Kidney (tissue), 14 donors: ENCODE results near the gene ANKRD29. TPM values are rescaled to one million over a fixed set of nuclear protein-coding genes. Genes with fewer than 3 reads are reported as not detected.
"Not testable (repeated sequence)": the region's sequence is repeated elsewhere in the genome, so short reads cannot be mapped to it uniquely, and the experiment has no call there.

Experiments
- DNase-seq, 5 donors: peaks; one replicate each; pipeline ENCODE4 v3.0.0-alpha.2; 2013 to 2020
- FAIRE-seq: peaks from 2 replicates; lab custom pipeline; 2012; peaks lifted over from hg19 to GRCh38; lab: Jason Lieb, UNC
- H3K27ac ChIP-seq, 2 donors: one replicate each; pipeline ENCODE4 v1.7.0; 2013; ENCODE audit warnings: low read depth in 2 of 2, low read length in 2 of 2, inconsistent platforms in 1 of 2
- H3K27me3 ChIP-seq: one replicate; pipeline ENCODE4 v1.7.1; 2013; ENCODE audit warnings: low read length, inconsistent platforms; ENCODE audit not compliant: control insufficient read depth, insufficient read depth
- H3K36me3 ChIP-seq, 3 donors: one replicate each; pipeline versions ENCODE4 v1.7.0 to v1.7.1; 2013; ENCODE audit warnings: low read length in 3 of 3, control low read depth in 1 of 3, inconsistent platforms in 1 of 3; ENCODE audit not compliant: insufficient read depth in 3 of 3, control insufficient read depth in 2 of 3
- H3K4me1 ChIP-seq, 3 donors: one replicate each; pipeline versions ENCODE4 v1.7.0 to v1.7.1; 2013; ENCODE audit warnings: low read length in 3 of 3, inconsistent platforms in 1 of 3, low read depth in 1 of 3; ENCODE audit not compliant: control insufficient read depth in 2 of 3, insufficient read depth in 2 of 3
- H3K4me3 ChIP-seq, 3 donors: one replicate each; pipeline versions ENCODE4 v1.7.0 to v1.8.1; 2013; ENCODE audit warnings: low read length in 3 of 3, control low read depth in 1 of 3, inconsistent platforms in 1 of 3
- H3K9ac ChIP-seq, 3 donors: one replicate each; pipeline versions ENCODE4 v1.7.0 to v1.7.1; 2013; ENCODE audit warnings: low read length in 3 of 3, control low read depth in 1 of 3, inconsistent platforms in 1 of 3
- H3K9me3 ChIP-seq, 3 donors: one replicate each; pipeline versions ENCODE4 v1.7.0 to v1.7.1; 2013; ENCODE audit warnings: low read length in 3 of 3, control low read depth in 1 of 3, inconsistent platforms in 1 of 3; ENCODE audit not compliant: control insufficient read depth in 2 of 3, insufficient read depth in 1 of 3
- CTCF ChIP-seq: IDR thresholded peaks from 3 replicates; pipeline ENCODE4 v1.5.1; 2012; ENCODE audit warnings: mild to moderate bottlenecking, moderate library complexity, borderline replicate concordance; ENCODE audit not compliant: insufficient read depth; ENCODE audit errors: extremely low read depth
- intact Hi-C: fragments of 100-400 bp; cut with DNase I; formaldehyde crosslinking; loops from one replicate; pipeline ENCODE4 v1.11.1; 2022
- polyA plus RNA-seq: library from polyadenylated mRNA; stranded (reverse); fragments of 350-450 nt; fragmentation: Illumina TruSeq; extraction: RNeasy Lipid Tissue Mini Kit (QIAGEN cat#74804); gene quantifications from one replicate; pipeline ENCODE4 v1.2.3, GENCODE V29; 2014; ENCODE audit warnings: low read depth, low replicate concordance; ENCODE audit not compliant: insufficient read depth
- total RNA-seq: library from RNA; stranded (reverse); fragmentation: NEBNext Ultra II Directional; extraction: Animal tissue kit (Norgen Biotek cat#: 25700); gene quantifications from one replicate; pipeline ENCODE4 v1.2.1, GENCODE V29; 2021
- donor health status: control.
- donor health status: control.
- donor health status: control.
- donor health status: control.
- donor health status: control.
- donor health status: DM: yes; HTN: yes; CAD: no.
- donor health status: Normal renal cell carcinoma (clear cell type).

The ANKRD29 gene
- total and polyA plus RNA-seq, 2 donors from 2014 or later: 4.9 to 5.2 TPM

GRCh38 chr18:23616258-23616657 lies 46.5 kb downstream of the ANKRD29 start:
- Histone ChIP-seq H3K27ac (no peak overlapping the region), H3K36me3 (no peaks in the 10 kb centered on the region), H3K4me1 (peaks cover 0 to 14% (median 5%) of the 10 kb centered on the region in 3 donors), H3K4me3 (no peak overlapping the region), H3K9me3 (no peaks in the 10 kb centered on the region), H3K9ac (no peak overlapping the region), H3K27me3 (peaks cover 6% of the 10 kb centered on the region)
- DNase-seq (no peak), FAIRE-seq (no peak)
- intact Hi-C loops: no loop called here
- TF ChIP-seq CTCF: no peak

- H3K27me3 ChIP-seq: peaks cover 1% of the 10 kb centered on the region
- no peak overlapping the region for H3K9ac ChIP-seq
- no peak for DNase-seq
- peaks cover 0 to 12% (median 5%) of the 10 kb centered on the region in 3 donors for H3K4me1 ChIP-seq
- FAIRE-seq: no peak
- no peak overlapping the region for H3K27ac ChIP-seq
- H3K36me3 ChIP-seq: no peaks in the 10 kb centered on the region
- no peaks in the 10 kb centered on the region for H3K9me3 ChIP-seq
- TF ChIP-seq CTCF: no peak
- intact Hi-C loops: no loop called here
- H3K4me3 ChIP-seq: no peak overlapping the region
These were observed 47.8 kb downstream of the ANKRD29 start for GRCh38 chr18:23614891-23615290.

- no peak overlapping the region for H3K27ac ChIP-seq
- FAIRE-seq (no peak), DNase-seq (no peak)
- H3K4me3 ChIP-seq: no peak overlapping the region
- intact Hi-C loops: no loop called here
- H3K36me3 ChIP-seq: no peaks in the 10 kb centered on the region
- TF ChIP-seq CTCF: no peak
- H3K9ac ChIP-seq: no peak overlapping the region
- no peaks in the 10 kb centered on the region for H3K9me3 ChIP-seq
- no peaks in the 10 kb centered on the region for H3K27me3 ChIP-seq
- H3K4me1 ChIP-seq: peaks cover 0 to 9% (median 5%) of the 10 kb centered on the region in 3 donors
These were observed 48.3 kb downstream of the ANKRD29 start for GRCh38 chr18:23614413-23614812.

- H3K9me3 ChIP-seq, H3K4me3 ChIP-seq, H3K36me3 ChIP-seq, FAIRE-seq, intact Hi-C loops, DNase-seq, H3K27ac ChIP-seq, H3K4me1 ChIP-seq, H3K9ac ChIP-seq, H3K27me3 ChIP-seq: not testable (repeated sequence)
These were observed 49.6 kb downstream of the ANKRD29 start for GRCh38 chr18:23613091-23613475.
